Thyroid gland (tissue), 4 donors: ENCODE data around the gene VWDE. TPM values are rescaled to one million over a fixed set of nuclear protein-coding genes. Genes with fewer than 3 reads are reported as not detected.

Source experiments
- DNase-seq, 2 donors: peaks; one replicate each; pipeline ENCODE4 v3.0.0-alpha.2; 2019
- H3K27ac ChIP-seq, 3 donors: fragments of 200-600 bp; sonication (generic); 1 replicate in 2 of 3; 2 replicates in 1 of 3; pipeline ENCODE4 v1.5.1; 2016 to 2019; ENCODE audit warnings: mild to moderate bottlenecking in 1 of 3, moderate library complexity in 1 of 3
- H3K27me3 ChIP-seq: fragments of 200-600 bp; sonication (generic); one replicate; pipeline ENCODE4 v1.5.1; 2019
- H3K36me3 ChIP-seq, 2 donors: fragments of 200-600 bp; sonication (generic); one replicate each; pipeline ENCODE4 v1.5.1; 2016 to 2019
- H3K4me1 ChIP-seq, 2 donors: fragments of 200-600 bp; sonication (generic); one replicate each; pipeline ENCODE4 v1.5.1; 2017 to 2019
- H3K4me3 ChIP-seq, 3 donors: fragments of 200-600 bp; sonication (generic); replicated peaks in 1 of 3; 1 replicate in 2 of 3; 2 replicates in 1 of 3; pipeline ENCODE4 v1.5.1; 2016; ENCODE audit warnings: mild to moderate bottlenecking in 1 of 3
- H3K9me3 ChIP-seq: fragments of 200-600 bp; sonication (generic); one replicate; pipeline ENCODE4 v1.5.1; 2017
- POLR2A ChIP-seq, 2 donors: fragments of 450-650 bp; IDR thresholded peaks; one replicate each; pipeline ENCODE4 v1.6.1; 2017; ENCODE audit warnings: antibody characterized with exemption in 2 of 2, mild to moderate bottlenecking in 2 of 2, moderate library complexity in 1 of 2
- WGBS, 2 donors: methylation state at CpG; one replicate each; pipeline ENCODE4 v1.1.5; 2017; 5-methylcytosine and 5-hydroxymethylcytosine counted together
- intact Hi-C: fragments of 100-400 bp; cut with DNase I; formaldehyde crosslinking; loops from one replicate; pipeline ENCODE4 v1.15.1; 2023
- total RNA-seq, 4 donors: library from RNA; depleted of rRNA; stranded (reverse); fragments of >200 nt; gene quantifications; one replicate each; pipeline ENCODE4 v1.2.3, GENCODE V29; 2016
- TF ChIP-seq, protein P1 (sequence below), 6 experiments: fragments of 200-600 bp in 3 of 6; fragments of 450-650 bp in 3 of 6; sonication (generic) in 3 of 6; IDR thresholded peaks; one replicate each; pipeline ENCODE4 v1.5.1; 2016 to 2019; ENCODE audit warnings: antibody characterized with exemption in 6 of 6, mild to moderate bottlenecking in 2 of 6, inconsistent platforms in 1 of 6, moderate library complexity in 1 of 6

The VWDE gene
- total RNA-seq, 4 donors from 2014 or later = 2.7 to 15.1 (median 9.7) TPM

DNA sequence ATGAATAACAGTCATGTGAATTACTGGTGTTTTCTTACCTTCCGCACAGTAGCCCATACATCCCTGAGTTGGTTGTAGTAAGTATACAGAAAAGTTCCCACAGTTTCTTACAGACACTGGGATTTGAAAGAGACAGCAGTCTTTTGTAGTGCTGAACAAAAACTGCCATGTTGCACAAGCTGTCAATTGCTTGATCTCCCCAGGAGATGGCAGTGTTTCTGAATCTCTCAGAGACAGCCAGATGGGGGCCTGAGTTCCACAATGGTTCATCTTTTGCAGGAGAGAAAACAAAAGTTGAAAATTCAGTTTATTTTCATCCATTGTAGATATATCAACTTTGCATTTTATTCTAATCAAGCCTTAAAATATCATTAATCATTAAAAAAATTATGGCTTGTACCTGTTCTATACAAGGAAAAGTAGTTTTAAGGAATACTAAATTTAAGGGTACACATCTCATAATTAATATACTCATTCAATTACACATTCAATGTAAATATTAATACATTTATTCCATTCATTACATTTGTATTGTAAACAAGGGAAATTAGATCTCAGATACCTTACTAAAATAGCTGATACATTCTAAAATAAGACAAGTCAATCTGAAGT lies 14.5 kb downstream of the VWDE start:
- 71 to 76% methylated on average over 1 of the region's 1 CpG for WGBS, 2 donors

DNA sequence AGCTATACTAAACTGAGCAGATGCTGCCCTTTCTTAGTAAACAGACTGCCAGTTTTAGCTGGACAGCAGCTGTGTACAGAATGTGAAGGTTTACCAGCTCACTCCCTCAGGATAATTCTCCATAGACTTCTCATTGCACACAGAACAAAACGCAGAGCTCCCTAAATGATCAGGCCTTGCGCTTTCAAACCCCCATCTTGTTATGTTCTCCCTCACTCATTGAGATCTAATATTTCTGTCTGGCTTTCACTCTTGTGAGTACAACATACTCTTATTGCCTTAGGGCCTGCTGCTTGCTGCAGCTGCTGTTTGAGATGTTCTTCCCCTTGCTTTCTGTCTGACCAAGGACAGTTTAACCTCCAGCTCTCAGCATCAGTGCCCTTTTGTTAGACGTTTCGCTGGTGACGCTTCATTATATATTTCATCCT lies 17.3 kb downstream of the VWDE start:
- no peaks in the 10 kb centered on the region for H3K27me3 ChIP-seq
- intact Hi-C loops = no loop called here
- H3K36me3 ChIP-seq = no peaks in the 10 kb centered on the region
- H3K9me3 ChIP-seq = no peaks in the 10 kb centered on the region
- WGBS, 2 donors = 84 to 91% methylated on average over 5 of the region's 5 CpGs
- H3K4me1 ChIP-seq = no peaks in the 10 kb centered on the region
- H3K27ac ChIP-seq = no peak overlapping the region
- TF ChIP-seq, protein P1, sequence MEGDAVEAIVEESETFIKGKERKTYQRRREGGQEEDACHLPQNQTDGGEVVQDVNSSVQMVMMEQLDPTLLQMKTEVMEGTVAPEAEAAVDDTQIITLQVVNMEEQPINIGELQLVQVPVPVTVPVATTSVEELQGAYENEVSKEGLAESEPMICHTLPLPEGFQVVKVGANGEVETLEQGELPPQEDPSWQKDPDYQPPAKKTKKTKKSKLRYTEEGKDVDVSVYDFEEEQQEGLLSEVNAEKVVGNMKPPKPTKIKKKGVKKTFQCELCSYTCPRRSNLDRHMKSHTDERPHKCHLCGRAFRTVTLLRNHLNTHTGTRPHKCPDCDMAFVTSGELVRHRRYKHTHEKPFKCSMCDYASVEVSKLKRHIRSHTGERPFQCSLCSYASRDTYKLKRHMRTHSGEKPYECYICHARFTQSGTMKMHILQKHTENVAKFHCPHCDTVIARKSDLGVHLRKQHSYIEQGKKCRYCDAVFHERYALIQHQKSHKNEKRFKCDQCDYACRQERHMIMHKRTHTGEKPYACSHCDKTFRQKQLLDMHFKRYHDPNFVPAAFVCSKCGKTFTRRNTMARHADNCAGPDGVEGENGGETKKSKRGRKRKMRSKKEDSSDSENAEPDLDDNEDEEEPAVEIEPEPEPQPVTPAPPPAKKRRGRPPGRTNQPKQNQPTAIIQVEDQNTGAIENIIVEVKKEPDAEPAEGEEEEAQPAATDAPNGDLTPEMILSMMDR (IDR thresholded peaks at IDR 0.05) = no peak
- TF ChIP-seq POLR2A (IDR thresholded peaks at IDR 0.05) = no peak
- DNase-seq = no peak
- no peak overlapping the region for H3K4me3 ChIP-seq

More for the DNA sequence above, 14.5 kb downstream of the VWDE start:
- H3K36me3 ChIP-seq = no peaks in the 10 kb centered on the region
- TF ChIP-seq POLR2A (IDR thresholded peaks at IDR 0.05) = no peak
- TF ChIP-seq, protein P1 (IDR thresholded peaks at IDR 0.05) = peak; percentile 29 to 83 (median 60)
- intact Hi-C loops = no loop called here
- no peaks in the 10 kb centered on the region for H3K4me1 ChIP-seq
- H3K4me3 ChIP-seq = no peak overlapping the region
- H3K27ac ChIP-seq = no peak overlapping the region
- H3K27me3 ChIP-seq = no peaks in the 10 kb centered on the region
- DNase-seq = peak; percentile 32 to 46
- no peaks in the 10 kb centered on the region for H3K9me3 ChIP-seq

DNA sequence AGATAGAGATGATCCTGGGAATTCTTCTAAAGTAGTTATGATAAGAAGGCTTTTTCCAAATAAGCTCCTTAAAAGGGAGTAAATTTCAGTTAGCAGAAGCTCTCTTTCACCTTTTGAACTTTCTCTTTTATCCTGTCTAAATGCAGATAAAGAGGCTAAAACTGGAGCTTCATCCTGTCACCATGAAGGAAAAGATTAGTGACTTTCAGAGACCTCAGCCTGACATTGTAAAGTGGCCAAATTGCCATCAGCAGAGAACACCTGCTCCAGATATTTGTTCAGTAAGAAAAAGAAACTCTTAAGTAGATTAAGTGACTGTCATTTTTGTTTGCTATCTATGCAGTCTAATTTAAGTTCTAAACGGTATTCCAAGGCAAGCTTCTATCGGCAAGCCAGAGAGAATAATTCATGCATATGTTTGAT lies 18.3 kb downstream of the VWDE start:
- no peaks in the 10 kb centered on the region for H3K9me3 ChIP-seq
- intact Hi-C loops = no loop called here
- no peak for TF ChIP-seq POLR2A (IDR thresholded peaks at IDR 0.05)
- TF ChIP-seq, protein P1 (IDR thresholded peaks at IDR 0.05) = no peak
- H3K4me3 ChIP-seq = no peak overlapping the region
- WGBS, 2 donors = 45 to 50% methylated on average over 2 of the region's 2 CpGs
- H3K27me3 ChIP-seq = no peaks in the 10 kb centered on the region
- H3K36me3 ChIP-seq = no peaks in the 10 kb centered on the region
- no peaks in the 10 kb centered on the region for H3K4me1 ChIP-seq
- H3K27ac ChIP-seq = no peak overlapping the region
- no peak for DNase-seq

DNA sequence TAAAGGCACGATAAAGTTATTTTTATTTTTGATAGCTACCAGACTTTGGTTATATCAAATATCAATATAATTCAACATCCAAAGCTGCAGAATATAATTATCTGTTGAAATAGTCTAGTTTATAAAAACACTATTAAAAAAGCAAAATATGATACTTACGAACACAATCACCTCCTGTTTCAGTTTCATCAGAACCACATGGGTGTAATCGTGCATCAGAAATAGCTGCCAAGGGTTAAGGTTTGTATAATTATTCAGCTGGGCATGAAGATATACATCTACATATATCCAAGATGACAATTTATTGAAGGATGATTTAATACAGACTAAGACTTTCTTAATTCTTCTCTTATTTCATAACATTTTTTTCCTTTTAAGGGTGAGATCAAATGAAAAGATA lies 20.3 kb downstream of the VWDE start:
- TF ChIP-seq POLR2A (IDR thresholded peaks at IDR 0.05) = no peak
- TF ChIP-seq, protein P1 (IDR thresholded peaks at IDR 0.05) = no peak
- Histone ChIP-seq H3K4me1 (no peaks in the 10 kb centered on the region), H3K9me3 (no peaks in the 10 kb centered on the region), H3K4me3 (no peak overlapping the region), H3K27me3 (no peaks in the 10 kb centered on the region), H3K27ac (no peak overlapping the region), H3K36me3 (no peaks in the 10 kb centered on the region)
- WGBS, 2 donors = 86 to 88% methylated on average over 3 of the region's 3 CpGs
- DNase-seq = no peak
- intact Hi-C loops = no loop called here

DNA sequence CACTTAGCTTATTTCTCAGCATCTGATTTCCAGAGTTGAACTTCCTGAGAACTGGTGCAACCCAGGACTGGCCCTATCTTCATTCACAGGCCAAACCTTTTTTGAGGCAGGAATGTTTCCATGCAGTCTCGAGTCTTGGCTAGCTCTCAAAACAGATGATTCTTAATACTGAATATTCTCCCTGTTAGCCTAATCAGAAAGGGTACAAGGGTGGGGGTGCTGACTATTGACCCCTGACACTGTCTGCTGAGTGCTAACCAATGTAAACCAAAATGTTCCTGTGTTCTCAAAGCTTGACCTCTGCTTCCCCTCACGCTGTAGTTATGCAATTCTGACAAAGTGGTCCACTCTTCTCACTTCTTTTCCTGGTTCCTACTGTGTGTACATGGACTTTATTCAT lies 25.3 kb downstream of the VWDE start:
- H3K4me3 ChIP-seq = no peak overlapping the region
- H3K9me3 ChIP-seq = no peaks in the 10 kb centered on the region
- no peaks in the 10 kb centered on the region for H3K4me1 ChIP-seq
- H3K27ac ChIP-seq = no peak overlapping the region
- intact Hi-C loops = no loop called here
- no peaks in the 10 kb centered on the region for H3K27me3 ChIP-seq
- WGBS, 2 donors = 66 to 67% methylated on average over 2 of the region's 2 CpGs
- H3K36me3 ChIP-seq = no peaks in the 10 kb centered on the region
- TF ChIP-seq POLR2A (IDR thresholded peaks at IDR 0.05) = no peak
- TF ChIP-seq, protein P1 (IDR thresholded peaks at IDR 0.05) = no peak
- no peak for DNase-seq
